SK-N-MC (cell line): ENCODE measurements around the gene RIMBP2.

Experiments used
- EZH2 ChIP-seq: fragments of 200-600 bp; sonication (generic); IDR thresholded peaks from one replicate; pipeline ENCODE4 v1.6.1; 2017; ENCODE audit warnings: antibody characterized with exemption
- FOXP2 ChIP-seq: optimal IDR thresholded peaks from 2 replicates; pipeline ENCODE3; 2011; ENCODE audit warnings: mild to moderate bottlenecking, moderate library complexity; ENCODE audit not compliant: insufficient read depth; ENCODE audit errors: extremely low read length, control extremely low read depth
- POLR2AphosphoS5 ChIP-seq: IDR thresholded peaks from 2 replicates; pipeline ENCODE4 v1.6.1; 2012; ENCODE audit warnings: mild to moderate bottlenecking, low read depth, low read length, borderline replicate concordance

GRCh38 chr12:130566446-130567155, 149.5 kb downstream of the RIMBP2 start:
- TF ChIP-seq EZH2, result no peak
- no peak for TF ChIP-seq POLR2AphosphoS5
- TF ChIP-seq FOXP2, result no peak
